Activated CD8-positive, alpha-beta memory T cell treated with anti-CD3 and anti-CD28 coated beads, Interleukin-2, amount 50 U/mL, for 4 hours (primary cell): Measurements from ENCODE around the gene CTCFL.
"Not testable (repeated sequence)": the region's sequence is repeated elsewhere in the genome, so short reads cannot be mapped to it uniquely, and the experiment has no call there.

Experiments used
- DNase-seq: peaks from one replicate; pipeline ENCODE4 v3.0.0-alpha.2; 2020

The CTCFL gene

DNA sequence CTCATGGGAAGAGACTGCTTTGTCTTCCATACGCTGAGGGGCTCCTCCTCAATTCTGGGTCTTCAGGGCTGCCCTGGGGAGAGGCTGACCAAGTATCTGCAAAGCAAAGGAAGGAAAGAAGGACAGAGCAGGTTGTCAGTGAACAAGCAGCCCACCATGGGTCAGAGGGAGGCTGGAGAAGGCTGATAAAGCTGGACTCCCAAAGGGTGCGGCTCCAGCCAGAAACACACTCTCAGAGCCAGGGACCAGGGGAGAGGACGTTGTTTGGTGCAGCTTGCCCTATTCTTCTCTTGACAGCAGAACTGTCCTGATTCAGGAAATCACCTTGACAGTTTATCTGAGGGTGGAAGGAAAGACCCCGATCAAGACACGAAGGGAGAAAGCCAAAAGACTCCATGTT lies 10.4 kb upstream of the CTCFL start:
- DNase-seq: no peak

DNA sequence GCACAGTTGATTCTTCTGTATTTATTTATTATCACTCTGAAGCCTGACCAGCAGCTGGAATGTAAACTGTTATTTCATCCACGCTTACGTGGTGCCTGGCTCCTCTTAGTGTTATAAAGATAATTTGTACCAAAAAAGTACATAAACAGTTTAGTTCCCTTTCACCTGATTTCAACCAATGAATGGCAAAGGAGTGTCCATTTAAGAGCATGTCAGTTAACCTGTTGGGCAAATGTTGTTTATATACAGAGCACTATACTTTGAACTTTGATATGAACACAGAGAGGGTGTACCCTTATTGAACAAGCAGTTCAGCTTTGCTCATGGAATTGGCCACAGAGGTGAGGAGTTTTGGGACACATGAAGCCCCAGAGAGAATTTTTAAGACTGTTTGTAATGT lies 7.2 kb upstream of the CTCFL start:
- no peak for DNase-seq

DNA sequence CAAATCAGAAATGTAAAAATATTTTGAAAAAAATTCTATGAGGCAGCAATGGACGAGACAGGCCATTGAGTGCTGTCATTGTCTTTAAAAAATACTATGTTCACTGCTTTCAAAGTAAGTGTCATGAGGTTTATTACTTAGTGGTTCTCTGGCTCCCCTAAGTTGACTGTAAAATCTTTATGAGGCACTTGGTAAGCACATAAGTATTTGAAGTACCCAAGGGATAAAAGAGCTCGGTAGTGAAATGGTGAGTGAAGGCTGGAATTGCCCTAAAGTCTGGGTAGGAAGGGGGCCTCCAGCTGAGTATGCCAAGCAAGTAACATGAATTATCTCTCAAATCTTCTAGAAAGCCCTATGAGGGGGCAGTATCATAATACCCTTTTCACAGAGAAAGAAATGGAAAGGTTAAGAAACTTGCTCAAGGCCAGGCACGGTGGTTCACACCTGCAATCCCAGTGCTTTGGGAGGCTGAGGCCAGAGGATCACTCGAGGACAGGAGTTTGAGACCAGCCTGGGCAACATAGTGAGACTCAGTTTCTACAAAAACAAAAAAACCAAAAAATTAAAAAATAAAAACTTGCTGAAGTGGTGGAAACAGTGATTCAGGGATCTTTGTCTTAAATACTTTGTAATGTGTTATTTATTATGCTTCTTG lies 5.5 kb upstream of the CTCFL start:
- DNase-seq: no peak

DNA sequence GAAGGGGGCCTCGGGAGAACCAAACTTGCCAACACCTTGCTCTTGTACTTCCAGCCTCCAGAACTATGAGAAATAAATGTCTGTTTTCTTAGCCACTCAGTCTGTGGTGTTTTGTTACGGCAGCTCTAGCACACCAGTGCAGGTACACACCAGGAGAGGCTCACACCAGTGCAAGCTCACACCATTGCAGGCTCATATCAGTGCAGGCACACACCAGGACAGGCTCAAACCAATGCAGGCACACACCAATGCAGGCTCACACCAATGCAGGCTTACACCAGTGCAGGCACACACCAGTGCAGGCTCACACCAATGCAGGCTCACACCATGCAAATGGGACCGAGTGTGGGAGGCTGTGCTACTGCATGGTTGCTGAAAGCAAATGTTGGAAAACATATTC lies 4.9 kb upstream of the CTCFL start:
- DNase-seq: no peak

DNA sequence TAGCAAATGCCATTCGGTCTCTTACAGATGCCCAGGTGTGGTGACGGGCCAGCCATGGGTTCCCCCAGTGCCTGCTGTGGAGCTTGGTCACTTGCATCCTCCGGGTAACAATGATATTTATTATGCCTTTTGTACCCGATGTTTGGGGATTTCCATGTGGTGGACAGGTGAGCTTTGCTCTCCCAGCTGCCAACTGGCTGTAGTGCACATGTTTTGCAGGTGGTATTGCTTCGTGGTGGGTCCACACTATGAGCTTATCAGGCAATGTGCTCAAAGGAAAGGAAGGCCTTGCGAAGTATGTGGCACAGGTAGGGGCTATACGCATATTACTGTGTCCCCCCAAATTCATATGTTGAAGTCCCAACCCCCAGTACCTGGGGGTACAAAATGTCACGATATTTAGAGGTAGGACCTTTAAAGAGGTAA lies 4.2 kb upstream of the CTCFL start:
- no peak for DNase-seq

DNA sequence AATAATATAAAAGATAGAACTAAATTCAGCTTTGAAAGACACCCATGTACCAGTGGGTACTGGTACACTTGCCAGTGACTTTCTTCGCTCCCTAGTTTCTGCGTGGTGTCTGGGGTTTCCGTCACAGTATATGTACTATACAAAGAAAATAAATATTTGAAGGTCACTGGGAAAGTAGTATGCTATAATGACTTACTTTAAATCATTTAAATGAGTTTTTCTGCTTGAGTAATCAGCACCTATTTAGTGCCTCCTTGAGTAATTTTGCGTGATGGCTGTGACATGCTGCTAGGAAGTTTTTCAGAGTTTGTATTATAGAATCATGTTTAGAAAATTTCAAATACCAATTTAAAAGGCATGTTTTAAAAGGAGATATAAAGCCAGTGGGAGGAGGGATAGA lies 3.2 kb upstream of the CTCFL start:
- DNase-seq: no peak

DNA sequence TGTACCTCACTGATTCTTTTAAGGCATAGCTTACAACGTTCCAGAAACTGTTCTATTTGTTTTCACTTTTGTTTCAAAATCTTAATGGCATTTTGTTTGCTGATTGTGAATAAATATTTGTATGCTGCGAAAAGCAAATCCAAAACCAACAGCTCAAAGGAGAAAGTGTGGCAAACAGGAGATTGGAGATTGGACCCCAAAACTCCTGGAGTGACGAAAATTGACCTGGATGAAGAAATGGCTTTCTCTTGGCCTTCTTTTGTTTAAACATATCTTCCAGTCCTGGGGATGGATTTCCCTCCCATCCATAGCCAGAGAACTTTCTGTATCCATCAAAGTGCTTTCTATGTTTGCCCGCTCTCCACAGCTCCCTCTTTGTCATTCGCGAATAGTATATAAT lies 2.8 kb upstream of the CTCFL start:
- DNase-seq: no peak

DNA sequence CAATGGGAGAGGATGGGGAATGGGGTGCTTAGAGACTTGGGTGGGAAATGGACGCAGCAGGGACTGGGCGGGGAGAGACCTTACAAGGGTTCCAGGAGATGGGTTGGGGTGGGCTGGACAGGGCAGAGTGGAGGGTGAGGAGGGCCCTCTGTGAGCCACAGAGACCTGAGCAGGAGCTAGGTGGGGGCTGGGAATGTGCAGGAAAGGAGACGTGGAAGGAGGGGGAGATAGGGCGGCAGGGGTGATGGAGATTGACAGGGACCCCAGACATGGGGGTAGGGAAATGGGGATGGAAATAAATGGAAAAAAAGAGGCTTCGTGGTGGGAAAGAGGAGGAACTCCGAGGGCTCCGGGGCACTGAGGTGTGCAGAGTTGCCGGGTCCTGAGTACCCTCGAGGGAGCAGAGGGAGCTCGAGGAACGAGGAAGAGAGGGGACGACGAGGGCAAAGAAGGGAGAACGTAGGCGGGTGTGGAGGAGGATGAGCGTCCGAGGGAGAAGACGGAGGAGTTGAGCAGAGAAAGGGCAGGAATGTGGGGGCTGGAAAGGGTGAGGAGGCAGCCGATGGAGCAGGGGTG lies 2.0 kb upstream of the CTCFL start:
- DNase-seq: no peak

DNA sequence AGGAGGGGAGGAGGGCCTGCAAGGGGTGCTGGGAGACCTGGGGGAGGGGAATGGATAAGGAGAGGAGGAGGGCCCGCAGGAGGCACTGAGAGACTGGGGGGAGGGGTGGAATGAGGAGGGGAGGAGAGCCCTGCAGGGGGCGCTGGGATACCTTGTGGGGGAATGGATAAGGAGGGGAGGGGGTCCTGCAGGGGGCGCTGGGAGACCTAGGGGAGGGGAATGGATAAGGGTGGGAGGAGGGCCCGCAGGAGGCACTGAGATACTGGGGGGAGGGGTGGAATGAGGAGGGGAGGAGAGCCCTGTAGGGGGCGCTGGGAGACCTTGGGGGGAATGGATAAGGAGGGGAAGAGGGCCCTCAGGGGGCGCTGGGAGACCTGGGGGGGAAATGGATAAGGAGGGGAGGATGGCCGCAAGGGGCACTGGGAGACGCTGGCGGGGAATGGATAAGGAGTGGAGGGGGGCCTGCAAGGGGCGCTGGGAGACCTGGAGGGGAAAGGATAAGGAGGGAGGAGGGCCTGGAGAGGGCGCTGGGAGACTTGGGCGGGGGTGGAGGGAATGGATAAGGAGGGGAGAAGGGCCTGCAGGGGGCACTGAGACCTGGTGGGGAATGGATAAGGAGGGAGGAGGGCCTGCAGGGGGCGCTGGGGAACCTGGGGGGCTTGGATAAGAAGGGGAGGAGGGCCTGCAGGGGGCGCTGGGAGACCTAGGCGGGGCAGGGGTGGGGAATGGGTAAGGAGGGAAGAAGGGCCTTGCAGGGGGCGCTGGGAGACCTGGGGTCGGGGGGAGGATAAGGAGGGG lies 1.3 kb upstream of the CTCFL start:
- DNase-seq: no peak

DNA sequence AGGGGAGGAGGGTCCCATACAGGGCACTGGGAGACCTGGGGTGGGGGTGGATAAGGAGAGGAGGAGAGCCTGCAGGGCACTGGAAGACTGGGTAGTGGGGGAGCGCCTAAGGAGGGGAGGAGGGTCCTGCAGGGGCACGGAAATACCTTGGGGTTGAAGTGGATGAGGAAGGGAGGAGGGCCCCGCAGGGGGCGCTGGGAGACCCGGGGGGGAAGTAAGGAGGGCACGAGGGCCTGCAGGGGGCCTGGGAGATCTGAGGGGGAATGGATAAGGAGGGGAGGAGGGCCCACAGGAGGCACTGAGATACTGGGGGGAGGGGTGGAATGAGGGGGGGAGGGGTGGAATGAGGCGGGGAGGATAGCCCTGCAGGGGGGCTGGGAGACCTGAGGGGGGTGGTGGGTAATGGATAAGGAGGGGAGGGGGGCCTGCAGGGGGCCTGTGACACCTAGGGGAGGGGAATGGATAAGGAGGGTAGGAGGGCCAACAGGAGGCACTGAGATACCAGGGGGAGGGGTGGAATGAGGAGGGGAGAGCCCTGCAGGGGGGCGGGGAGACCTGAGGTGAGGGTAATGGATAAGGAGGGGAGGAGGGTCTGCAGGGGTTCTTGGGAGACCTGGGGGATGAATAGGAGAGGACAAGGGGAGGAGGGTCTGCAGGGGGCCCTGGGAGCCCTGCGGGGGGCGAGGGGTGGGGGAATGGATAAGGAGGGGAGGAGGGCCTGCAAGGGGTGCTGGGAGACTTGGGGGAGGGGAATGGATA lies 567 bp upstream of the CTCFL start:
- no peak for DNase-seq

DNA sequence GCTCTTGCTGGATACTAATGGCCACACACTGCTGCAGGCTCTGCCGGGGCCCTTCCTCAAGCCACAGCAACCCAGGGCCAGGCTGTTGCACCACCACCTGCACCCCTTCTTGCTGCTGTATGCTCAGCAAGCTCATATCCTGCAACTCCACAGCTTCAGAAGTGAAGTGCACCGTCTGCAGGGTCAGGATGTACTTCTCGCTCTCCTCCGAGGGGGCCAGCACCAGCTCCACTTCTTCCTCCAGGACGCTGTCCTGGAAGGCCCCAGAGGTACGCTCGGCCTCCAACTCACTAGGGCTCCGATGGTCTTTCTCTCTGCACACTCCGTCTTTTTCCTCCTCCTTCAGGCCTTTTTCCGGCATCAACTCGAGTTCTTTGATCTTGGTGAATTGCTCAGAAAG lies 1.2 kb downstream of the CTCFL start:
- DNase-seq: no peak

DNA sequence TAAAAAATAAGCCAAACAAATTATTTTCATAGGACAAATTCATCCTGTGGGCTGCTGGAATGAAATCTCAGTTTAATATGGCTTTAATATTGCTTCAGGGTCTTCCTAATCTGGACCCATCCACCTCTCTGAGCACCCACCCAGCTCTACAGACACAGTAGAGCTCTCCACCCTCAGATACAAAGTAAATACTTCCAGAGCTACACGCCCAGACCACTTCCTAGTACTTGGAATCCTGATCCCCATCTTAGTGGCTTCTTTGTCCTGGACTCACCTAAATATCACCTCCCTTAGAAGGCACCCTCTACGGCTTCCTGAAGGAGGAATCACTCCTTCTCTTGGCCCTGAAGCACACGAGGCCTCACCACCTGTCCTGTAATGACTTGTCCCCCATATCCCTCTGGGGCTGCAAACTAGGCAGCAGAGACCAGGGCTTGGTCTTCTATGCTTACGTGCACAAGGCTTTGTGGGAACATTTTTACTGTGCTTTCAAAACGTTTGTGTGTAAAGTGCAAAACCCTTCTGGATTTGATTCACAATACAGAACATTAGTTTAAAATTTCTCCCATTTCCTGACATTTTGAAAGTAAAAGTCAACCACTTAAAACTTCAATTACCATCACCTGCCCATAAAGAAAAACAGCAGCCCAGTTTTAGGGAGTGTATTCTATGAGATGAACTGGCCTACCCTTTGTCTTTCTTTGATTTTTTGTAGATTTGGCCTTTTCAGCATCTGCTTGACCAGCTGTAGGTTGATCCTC lies 2.4 kb downstream of the CTCFL start:
- no peak for DNase-seq

DNA sequence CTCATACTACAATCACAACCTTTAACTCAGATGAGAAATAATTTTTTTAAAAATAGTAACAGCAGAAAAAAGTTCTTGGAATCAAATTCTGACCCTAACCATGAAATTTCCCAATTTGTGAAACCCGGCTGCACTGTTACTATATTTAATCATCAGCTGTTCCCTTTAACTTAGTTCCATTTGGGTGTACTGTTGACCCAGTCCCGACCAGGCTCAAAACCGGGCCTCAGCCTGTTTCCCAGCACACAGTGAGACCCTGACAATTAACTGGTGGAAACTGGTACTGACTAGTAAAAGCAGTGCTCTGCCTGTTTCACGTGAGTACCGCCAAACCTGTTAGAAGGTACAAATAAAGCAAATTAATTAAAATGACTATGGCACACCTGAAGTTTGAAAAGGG lies 7.0 kb downstream of the CTCFL start:
- no peak for DNase-seq

DNA sequence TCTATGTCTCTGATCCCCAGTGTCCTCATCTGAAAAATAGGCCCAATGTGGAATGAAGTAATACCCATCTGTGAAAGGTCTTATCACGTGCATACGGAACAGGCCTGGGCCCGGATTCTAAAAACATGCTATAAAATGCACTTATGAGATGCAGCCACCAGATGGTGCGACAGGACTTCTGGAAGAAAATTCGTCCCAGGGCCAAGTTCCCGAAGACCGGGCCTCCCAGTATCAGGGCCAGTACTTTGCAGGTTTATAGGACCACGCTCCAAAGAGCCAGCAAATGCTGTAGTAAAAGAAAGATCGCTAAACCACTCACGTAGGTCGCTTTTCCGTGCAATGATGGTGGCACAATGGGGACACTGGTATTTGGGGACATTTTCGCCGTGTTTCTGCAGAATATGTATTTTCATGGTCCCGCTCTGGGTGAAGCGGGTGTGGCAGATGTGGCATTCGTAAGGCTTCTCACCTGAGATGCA lies 10.6 kb downstream of the CTCFL start:
- no peak for DNase-seq

DNA sequence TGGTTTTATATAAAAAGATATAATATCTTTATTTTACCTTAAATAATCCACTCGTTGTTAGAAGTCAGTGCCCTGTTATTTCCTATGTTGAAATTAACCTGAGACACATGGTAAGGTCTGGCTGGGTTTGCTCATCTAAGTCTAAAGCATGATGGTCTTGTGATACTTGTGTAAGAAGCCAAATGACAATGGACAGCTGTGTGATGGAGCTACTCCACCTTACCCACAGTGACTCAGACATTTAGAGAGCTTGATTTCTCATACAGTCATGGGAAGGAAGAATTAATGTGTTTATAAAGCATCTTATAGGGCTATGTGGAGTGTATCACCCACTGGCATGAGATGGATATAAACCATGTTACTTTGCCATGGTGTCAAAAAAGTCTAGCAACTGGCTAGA lies 11.7 kb downstream of the CTCFL start:
- DNase-seq: no peak

DNA sequence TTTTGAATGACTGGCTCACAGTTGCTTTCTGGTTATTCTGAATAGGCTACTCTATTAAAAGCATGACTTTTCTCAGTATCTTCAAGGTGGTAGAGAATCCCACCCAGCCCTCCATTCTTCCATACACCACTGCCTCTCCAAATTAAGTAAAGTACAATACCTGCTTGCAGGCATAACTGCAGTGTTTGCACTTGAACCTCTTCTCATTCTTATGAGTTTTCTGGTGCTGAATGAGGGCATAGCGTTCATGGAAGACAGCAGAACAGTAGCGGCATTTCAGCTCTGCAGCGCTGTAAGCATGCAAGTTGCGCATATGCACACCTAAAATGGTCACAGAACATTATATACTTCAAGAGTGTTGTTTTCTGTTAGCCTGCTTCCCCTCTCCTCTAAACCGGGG lies 12.5 kb downstream of the CTCFL start:
- no peak for DNase-seq

DNA sequence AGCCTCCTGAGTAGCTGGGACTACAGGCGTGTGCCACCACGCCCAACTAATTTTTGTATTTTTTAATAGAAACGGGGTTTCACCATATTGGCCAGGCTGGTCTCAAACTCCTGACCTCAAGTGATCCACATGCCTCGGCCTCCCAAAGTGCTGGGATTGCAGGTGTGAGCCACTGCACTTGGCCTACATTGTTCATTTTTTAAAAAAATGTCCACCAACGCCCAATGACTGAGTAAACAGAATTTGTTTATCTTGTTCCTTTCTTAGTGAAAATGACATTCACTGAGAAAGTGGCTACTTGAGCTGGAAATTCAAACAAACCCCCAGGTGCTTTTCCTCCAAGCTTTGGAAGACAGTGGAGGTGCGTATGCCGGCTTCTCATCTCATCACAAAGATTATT lies 13.2 kb downstream of the CTCFL start:
- DNase-seq: not testable (repeated sequence)

DNA sequence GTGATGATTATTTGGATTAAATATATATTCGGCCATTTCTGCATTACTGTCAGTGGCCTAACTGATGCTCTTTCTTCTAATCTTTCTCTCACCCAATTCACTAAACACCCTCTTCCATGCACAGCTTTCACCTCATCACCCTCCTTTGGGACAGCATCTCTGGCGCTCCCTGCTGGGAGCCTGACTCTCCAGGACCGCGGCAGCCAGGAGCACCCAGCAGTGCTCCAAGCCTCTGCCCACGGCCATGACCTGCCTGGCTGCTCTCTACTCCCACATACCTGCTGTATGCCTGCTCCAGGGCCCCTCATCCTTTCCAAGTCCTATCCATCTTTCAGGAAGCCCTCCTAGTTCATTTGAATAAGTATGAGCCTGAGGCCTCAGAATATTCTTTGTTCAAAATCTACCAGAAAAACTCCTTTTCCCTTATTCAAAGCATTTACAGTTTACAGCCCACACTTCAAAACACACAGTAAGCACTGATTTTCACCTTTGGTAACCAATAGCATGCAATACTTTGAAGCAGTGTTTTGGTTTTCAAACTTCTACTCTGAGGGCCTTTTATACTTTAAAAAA lies 15.2 kb downstream of the CTCFL start:
- no peak for DNase-seq

DNA sequence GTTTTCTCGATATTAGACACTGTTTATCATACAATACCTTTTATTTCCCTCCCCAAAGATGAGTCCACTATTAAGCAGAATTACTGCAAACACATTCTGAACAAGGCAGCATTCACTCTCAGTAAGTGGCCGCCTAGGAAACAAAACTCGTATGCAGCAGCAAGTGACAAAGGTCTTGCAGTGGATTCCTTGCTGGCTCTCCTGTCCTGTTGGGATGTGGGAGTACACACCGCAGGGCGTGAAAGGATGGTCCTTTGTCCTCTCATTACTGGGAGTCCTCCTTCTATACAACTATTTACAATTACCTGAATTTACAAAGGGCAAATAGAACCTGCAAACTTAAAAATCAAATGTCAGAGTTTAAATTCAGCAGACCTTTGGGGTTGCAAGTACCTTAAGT lies 16.1 kb downstream of the CTCFL start:
- DNase-seq: no peak

DNA sequence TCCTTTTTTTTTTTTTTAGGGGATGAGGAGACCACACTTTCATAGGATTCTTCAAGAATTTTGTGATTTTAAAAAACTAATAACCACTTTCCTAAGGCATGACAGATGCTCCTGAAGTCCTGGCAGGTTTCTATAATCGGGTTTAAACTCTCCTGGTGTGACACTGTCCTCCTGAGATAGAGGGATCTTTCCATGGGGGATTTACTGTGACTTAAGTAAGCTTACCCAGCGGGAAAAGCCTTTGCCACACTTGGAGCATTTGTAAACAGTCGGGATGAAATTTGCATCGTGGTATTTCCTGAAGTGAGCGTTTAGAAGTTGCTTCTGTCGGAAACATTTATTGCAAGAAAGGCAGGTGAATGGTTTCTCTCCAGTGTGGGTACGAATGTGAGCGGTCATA lies 16.6 kb downstream of the CTCFL start:
- DNase-seq: no peak

DNA sequence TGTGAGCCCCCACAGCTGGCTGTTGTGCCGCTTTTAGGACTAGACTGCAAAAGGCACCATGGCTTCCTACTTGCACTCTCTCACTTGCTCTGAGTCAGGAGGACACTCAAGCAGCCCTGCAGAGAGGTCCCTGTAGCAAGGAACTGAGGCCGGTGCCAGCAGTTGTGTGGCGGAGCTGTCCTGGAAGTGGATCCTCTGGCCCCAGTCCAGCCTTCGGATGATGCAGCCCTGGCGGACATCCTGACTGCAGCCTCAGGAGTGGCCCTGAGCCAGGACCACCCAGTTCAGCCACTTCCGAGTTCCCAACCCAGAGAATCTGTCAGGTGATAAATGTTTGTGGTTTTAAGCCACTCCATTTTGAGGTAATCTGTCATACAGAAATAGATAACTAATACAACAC lies 17.5 kb downstream of the CTCFL start:
- no peak for DNase-seq

DNA sequence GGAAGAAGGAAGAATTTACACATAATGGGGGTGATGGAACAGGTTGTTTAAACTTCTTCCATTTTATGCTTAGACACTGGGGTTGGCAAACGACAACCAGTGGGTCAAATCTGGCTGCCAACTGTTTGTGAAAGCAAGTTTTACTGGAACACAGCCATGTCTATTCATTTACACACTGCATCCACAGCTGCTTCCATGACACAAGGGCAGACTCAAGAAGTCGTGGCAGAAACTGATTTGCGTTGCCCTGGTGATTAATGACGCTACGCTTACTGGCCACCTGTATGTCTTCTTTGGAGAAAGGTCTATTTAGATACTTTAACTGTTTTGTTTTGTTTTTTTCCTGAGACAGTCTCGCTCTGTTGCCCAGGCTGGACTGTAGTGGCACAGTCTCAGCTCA lies 19.0 kb downstream of the CTCFL start:
- no peak for DNase-seq
